Fibroblast of villous mesenchyme (primary cell): Measurements from ENCODE around the gene DDX5. TPM values are rescaled to one million over a fixed set of nuclear protein-coding genes. Genes with fewer than 3 reads are reported as not detected.

Experiments
- DNase-seq: peaks from one replicate; pipeline ENCODE4 v3.0.0-alpha.2; 2010; ENCODE audit warnings: low read depth
- H3K4me3 ChIP-seq: 2 replicates; pipeline ENCODE4 v1.5.1; 2011; ENCODE audit warnings: low read depth, mild to moderate bottlenecking, low read length
- CTCF ChIP-seq: IDR thresholded peaks from 2 replicates; pipeline ENCODE4 v1.5.1; 2012; ENCODE audit warnings: low read depth, mild to moderate bottlenecking, low read length; ENCODE audit not compliant: insufficient read depth
- total RNA-seq: library from RNA; depleted of rRNA; stranded (reverse); fragments of >200 nt; gene quantifications from 2 replicates; pipeline ENCODE4 v1.2.3, GENCODE V29; 2012

DDX5 gene
- total RNA-seq, 1 donor, result 361 TPM

- no peak overlapping the region for H3K4me3 ChIP-seq
- DNase-seq, result no peak
- no peak for TF ChIP-seq CTCF
Observed at GRCh38 chr17:64540118-64540776, 34.2 kb upstream of the DDX5 start.

GRCh38 chr17:64538508-64539130 lies 32.5 kb upstream of the DDX5 start:
- no peak for TF ChIP-seq CTCF
- no peak for DNase-seq
- no peak overlapping the region for H3K4me3 ChIP-seq

- no peak for DNase-seq
- no peak overlapping the region for H3K4me3 ChIP-seq
- TF ChIP-seq CTCF, result no peak
Observed at GRCh38 chr17:64537488-64537887, 31.4 kb upstream of the DDX5 start.

- no peak overlapping the region for H3K4me3 ChIP-seq
- no peak for TF ChIP-seq CTCF
- DNase-seq, result no peak
Observed at GRCh38 chr17:64536913-64537312, 30.8 kb upstream of the DDX5 start.

- DNase-seq, result no peak
Observed at GRCh38 chr17:64535357-64535756, 29.3 kb upstream of the DDX5 start.

GRCh38 chr17:64534187-64534586 lies 28.1 kb upstream of the DDX5 start:
- TF ChIP-seq CTCF, result no peak
- H3K4me3 ChIP-seq, result no peak overlapping the region
- no peak for DNase-seq

More at GRCh38 chr17:64535357-64535756, 29.3 kb upstream of the DDX5 start:
- no peak for TF ChIP-seq CTCF
- H3K4me3 ChIP-seq, result no peak overlapping the region
